PC-3 (cell line): ENCODE measurements around the gene SLC8A1. TPM values are rescaled to one million over a fixed set of nuclear protein-coding genes. Genes with fewer than 3 reads are reported as not detected.

ENCODE experiments used
- ATAC-seq: fragments of 200-7000 bp; cut with Tn5 transposase; 2 replicates; pipeline ENCODE4 v1.9.1; 2020; ENCODE audit warnings: mild to moderate bottlenecking, moderate library complexity
- BruUV-seq: library from RNA; stranded (reverse); fragments of 400-500 nt; replicated peaks from 2 replicates; lab custom pipeline; 2021; lab: Mats Ljungman, UMichigan
- CTCF ChIA-PET: fragments of 300-600 bp; sonication (Branson Sonifier 250); formaldehyde crosslinking; loops from one replicate; lab custom pipeline; 2022; ENCODE audit warnings: antibody characterized with exemption; lab: Charles Lee
- POLR2A ChIA-PET: fragments of 300-600 bp; sonication (Branson Sonifier 250); formaldehyde crosslinking; loops from one replicate; lab custom pipeline; 2022; ENCODE audit warnings: antibody characterized with exemption; ENCODE audit not compliant: unreplicated experiment; lab: Charles Lee
- DNase-seq: peaks from one replicate; pipeline ENCODE4 v3.0.0-alpha.2; 2015
- H2AFZ ChIP-seq: fragments of 300-600 bp; sonication (generic); 2 replicates; pipeline ENCODE4 v1.6.0; 2016; ENCODE audit warnings: antibody characterized with exemption, low read length
- H3F3A ChIP-seq: fragments of 300-600 bp; sonication (generic); one replicate; pipeline ENCODE4 v1.6.0; 2017; ENCODE audit warnings: antibody characterized with exemption, low read length, control low read depth, mild to moderate bottlenecking; ENCODE audit not compliant: unreplicated experiment
- H3K27ac ChIP-seq: fragments of 300-600 bp; sonication (generic); 2 replicates; pipeline ENCODE4 v1.5.1; 2016; ENCODE audit warnings: mild to moderate bottlenecking, low read length
- H3K27me3 ChIP-seq: fragments of 300-600 bp; sonication (generic); 2 replicates; pipeline ENCODE4 v1.6.1; 2016; ENCODE audit warnings: low read length, mixed read lengths
- H3K36me3 ChIP-seq: fragments of 300-600 bp; sonication (generic); 2 replicates; pipeline ENCODE4 v1.6.1; 2016; ENCODE audit warnings: low read depth, mixed run types, low read length, mixed read lengths
- H3K4me1 ChIP-seq: fragments of 300-600 bp; sonication (generic); 2 replicates; pipeline ENCODE4 v1.5.1; 2016; ENCODE audit warnings: low read length; ENCODE audit not compliant: insufficient read depth
- H3K4me2 ChIP-seq: fragments of 300-600 bp; sonication (generic); 2 replicates; pipeline ENCODE4 v1.6.0; 2016; ENCODE audit warnings: low read length
- H3K4me3 ChIP-seq: fragments of 300-600 bp; sonication (generic); 2 replicates; pipeline ENCODE4 v1.5.1; 2016; ENCODE audit warnings: mild to moderate bottlenecking, low read length, mixed read lengths
- H3K79me2 ChIP-seq: fragments of 300-600 bp; sonication (generic); 2 replicates; pipeline ENCODE4 v1.6.1; 2017; ENCODE audit warnings: low read length, mixed read lengths
- H3K9ac ChIP-seq: fragments of 300-600 bp; sonication (generic); 2 replicates; pipeline ENCODE4 v1.6.0; 2016; ENCODE audit warnings: mild to moderate bottlenecking, low read length
- H3K9me2 ChIP-seq: fragments of 300-600 bp; sonication (generic); replicated peaks from 2 replicates; pipeline ENCODE4 v1.6.1; 2016; ENCODE audit warnings: mixed run types, low read length, mixed read lengths
- H3K9me3 ChIP-seq: fragments of 300-600 bp; sonication (generic); 2 replicates; pipeline ENCODE4 v1.6.1; 2016; ENCODE audit warnings: low read length, mixed read lengths
- H4K20me1 ChIP-seq: fragments of 300-600 bp; sonication (generic); 2 replicates; pipeline ENCODE4 v1.6.1; 2016; ENCODE audit warnings: low read length, mixed read lengths
- CTCF ChIP-seq: fragments of 300-600 bp; sonication (generic); conservative IDR thresholded peaks from 2 replicates; pipeline ENCODE4 v1.5.1; 2017; ENCODE audit warnings: antibody characterized with exemption, low read depth, mild to moderate bottlenecking, low read length
- EZH2 ChIP-seq: fragments of 300-600 bp; sonication (generic); IDR thresholded peaks from one replicate; pipeline ENCODE4 v1.6.1; 2017; ENCODE audit warnings: antibody characterized with exemption, mild to moderate bottlenecking, low read length; ENCODE audit not compliant: unreplicated experiment
- EZH2phosphoT487 ChIP-seq: fragments of 300-600 bp; sonication (generic); IDR thresholded peaks from 2 replicates; pipeline ENCODE4 v1.6.1; 2018; ENCODE audit warnings: mild to moderate bottlenecking, antibody characterized with exemption, low read length, borderline replicate concordance
- intact Hi-C: fragments of 100-400 bp; cut with micrococcal nuclease; formaldehyde crosslinking; loops from 2 replicates; pipeline ENCODE4 v1.9.0; 2023
- total RNA-seq: library from RNA; depleted of rRNA; stranded (reverse); fragments of >200 nt; gene quantifications from 2 replicates; pipeline ENCODE4 v1.2.3, GENCODE V29; 2014

SLC8A1 gene
- total RNA-seq, 1 experiment from 2014 or later = 1.3 TPM

GRCh38 chr2:40285391-40285790 lies 166.5 kb downstream of the SLC8A1 start:
- Histone ChIP-seq H2AFZ (no peak overlapping the region), H3K4me2 (no peak overlapping the region), H3F3A (no peaks in the 10 kb centered on the region), H3K27ac (no peak overlapping the region), H3K79me2 (no peaks in the 10 kb centered on the region), H4K20me1 (no peaks in the 10 kb centered on the region), H3K9me2 (no peaks in the 10 kb centered on the region), H3K4me1 (no peaks in the 10 kb centered on the region), H3K9ac (no peak overlapping the region), H3K4me3 (no peak overlapping the region), H3K9me3 (no peaks in the 10 kb centered on the region), H3K36me3 (no peaks in the 10 kb centered on the region), H3K27me3 (no peaks in the 10 kb centered on the region)
- TF ChIP-seq CTCF (no peak), EZH2 (no peak)
- ChIA-PET CTCF (no interaction called here), POLR2A (no interaction called here)
- ATAC-seq (no peak), DNase-seq (no peak)
- intact Hi-C loops = no loop called here
- no TSS peak for BruUV-seq

GRCh38 chr2:40284797-40285196 lies 167.1 kb downstream of the SLC8A1 start:
- H2AFZ ChIP-seq = no peak overlapping the region
- no peaks in the 10 kb centered on the region for H3K4me1 ChIP-seq
- no peak overlapping the region for H3K4me2 ChIP-seq
- no peaks in the 10 kb centered on the region for H3K9me3 ChIP-seq
- no TSS peak for BruUV-seq
- TF ChIP-seq EZH2 = no peak
- 0 out of 2 replicates have a peak, but pooled peaks have one; percentile 16 for TF ChIP-seq CTCF
- H3K4me3 ChIP-seq = no peak overlapping the region
- no peaks in the 10 kb centered on the region for H4K20me1 ChIP-seq
- no peaks in the 10 kb centered on the region for H3K36me3 ChIP-seq
- H3F3A ChIP-seq = no peaks in the 10 kb centered on the region
- CTCF ChIA-PET = interaction anchor here (0.5 kb wide), 1 partner anchor 371 kb away, joined by 3 read pairs; no protein-coding TSS in a partner anchor
- POLR2A ChIA-PET = no interaction called here
- H3K27ac ChIP-seq = no peak overlapping the region
- no peaks in the 10 kb centered on the region for H3K79me2 ChIP-seq
- no peaks in the 10 kb centered on the region for H3K9me2 ChIP-seq
- intact Hi-C loops = no loop called here
- peak; percentile 10 for DNase-seq
- 0 out of 2 replicates have a peak, but pooled peaks have one; percentile 24 for ATAC-seq
- no peaks in the 10 kb centered on the region for H3K27me3 ChIP-seq
- no peak overlapping the region for H3K9ac ChIP-seq

- TF ChIP-seq CTCF = no peak
- TF ChIP-seq EZH2phosphoT487 = no peak
- no peak for TF ChIP-seq EZH2
- no peak overlapping the region for H3K27ac ChIP-seq
- no peaks in the 10 kb centered on the region for H4K20me1 ChIP-seq
- intact Hi-C loops = no loop called here
- no peaks in the 10 kb centered on the region for H3K79me2 ChIP-seq
- H3K27me3 ChIP-seq = no peaks in the 10 kb centered on the region
- no peak for DNase-seq
- no peak for ATAC-seq
- no peaks in the 10 kb centered on the region for H3F3A ChIP-seq
- H3K4me2 ChIP-seq = no peak overlapping the region
- H3K9ac ChIP-seq = no peak overlapping the region
- no peaks in the 10 kb centered on the region for H3K9me3 ChIP-seq
- ChIA-PET POLR2A (no interaction called here), CTCF (no interaction called here)
- no peaks in the 10 kb centered on the region for H3K4me1 ChIP-seq
- H3K4me3 ChIP-seq = no peak overlapping the region
- H3K36me3 ChIP-seq = no peaks in the 10 kb centered on the region
- no peaks in the 10 kb centered on the region for H3K9me2 ChIP-seq
- H2AFZ ChIP-seq = no peak overlapping the region
- BruUV-seq = no TSS peak
Measured at GRCh38 chr2:40283111-40283909, 168.6 kb downstream of the SLC8A1 start.
